Measurements from ENCODE around the gene SLC4A9.
"Not testable (repeated sequence)": the region's sequence is repeated elsewhere in the genome, so short reads cannot be mapped to it uniquely, and the experiment has no call there.

SLC4A9 gene

GRCh38 chr5:140338336-140338735 lies 21.7 kb upstream of the SLC4A9 start:
- TF ChIP-seq, protein P1, sequence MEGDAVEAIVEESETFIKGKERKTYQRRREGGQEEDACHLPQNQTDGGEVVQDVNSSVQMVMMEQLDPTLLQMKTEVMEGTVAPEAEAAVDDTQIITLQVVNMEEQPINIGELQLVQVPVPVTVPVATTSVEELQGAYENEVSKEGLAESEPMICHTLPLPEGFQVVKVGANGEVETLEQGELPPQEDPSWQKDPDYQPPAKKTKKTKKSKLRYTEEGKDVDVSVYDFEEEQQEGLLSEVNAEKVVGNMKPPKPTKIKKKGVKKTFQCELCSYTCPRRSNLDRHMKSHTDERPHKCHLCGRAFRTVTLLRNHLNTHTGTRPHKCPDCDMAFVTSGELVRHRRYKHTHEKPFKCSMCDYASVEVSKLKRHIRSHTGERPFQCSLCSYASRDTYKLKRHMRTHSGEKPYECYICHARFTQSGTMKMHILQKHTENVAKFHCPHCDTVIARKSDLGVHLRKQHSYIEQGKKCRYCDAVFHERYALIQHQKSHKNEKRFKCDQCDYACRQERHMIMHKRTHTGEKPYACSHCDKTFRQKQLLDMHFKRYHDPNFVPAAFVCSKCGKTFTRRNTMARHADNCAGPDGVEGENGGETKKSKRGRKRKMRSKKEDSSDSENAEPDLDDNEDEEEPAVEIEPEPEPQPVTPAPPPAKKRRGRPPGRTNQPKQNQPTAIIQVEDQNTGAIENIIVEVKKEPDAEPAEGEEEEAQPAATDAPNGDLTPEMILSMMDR (IDR thresholded peaks at IDR 0.05; ENCODE audit: low read length, missing control alignments) = no peak
- no peak for DNase-seq (ENCODE audit: low read depth)
- H3K4me3 ChIP-seq (replicated peaks; ENCODE audit: low read depth, low read length) = no peak overlapping the region

DNA sequence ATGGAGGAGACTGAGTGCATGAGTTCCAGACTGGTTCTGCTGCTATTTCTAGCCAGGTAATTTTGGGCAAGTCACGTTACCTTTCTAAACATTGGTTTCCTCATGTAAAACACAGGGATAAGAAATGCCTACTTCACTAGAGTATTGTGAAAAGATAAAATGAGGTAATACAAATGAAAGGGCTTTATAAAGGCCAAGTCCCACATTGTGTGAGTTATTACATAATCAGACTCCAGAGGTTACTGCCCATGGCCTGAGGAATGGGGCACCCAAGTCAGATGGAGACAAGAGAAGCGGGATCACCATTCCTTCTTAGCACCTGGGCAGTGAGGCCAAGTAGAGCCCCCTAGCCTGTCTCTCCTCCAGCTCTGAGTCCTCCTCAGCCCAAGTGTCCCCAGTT lies 21.1 kb upstream of the SLC4A9 start:
- no peak for DNase-seq (ENCODE audit: low read depth)
- TF ChIP-seq, protein P1 (IDR thresholded peaks at IDR 0.05; ENCODE audit: low read length, missing control alignments) = no peak
- no peak overlapping the region for H3K4me3 ChIP-seq (replicated peaks; ENCODE audit: low read depth, low read length)

DNA sequence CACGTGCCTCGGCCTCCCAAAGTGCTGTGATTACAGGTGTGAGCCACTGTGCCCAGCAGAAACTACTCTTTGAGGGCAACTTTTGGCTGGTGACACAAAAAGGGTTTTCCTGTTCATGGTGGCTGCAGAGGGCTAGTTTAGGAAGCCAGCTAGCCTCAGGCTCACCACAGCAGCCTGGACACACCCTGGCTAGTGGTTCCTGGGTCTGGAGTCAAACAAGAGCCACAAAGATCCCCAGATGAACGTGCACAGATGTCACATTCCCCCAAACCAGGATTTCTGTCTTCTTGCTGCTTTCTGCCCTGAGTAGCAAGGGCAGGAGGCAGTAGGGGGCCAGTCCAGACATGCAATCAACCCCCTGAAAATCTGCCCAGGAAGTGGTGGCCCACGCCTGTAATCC lies 20.4 kb upstream of the SLC4A9 start:
- TF ChIP-seq, protein P1 (IDR thresholded peaks at IDR 0.05; ENCODE audit: low read length, missing control alignments) = no peak
- DNase-seq (ENCODE audit: low read depth) = no peak
- H3K4me3 ChIP-seq (replicated peaks; ENCODE audit: low read depth, low read length) = no peak overlapping the region

- no peak overlapping the region for H3K4me3 ChIP-seq (replicated peaks; ENCODE audit: low read depth, low read length)
Observed at GRCh38 chr5:140340605-140341121, 19.3 kb upstream of the SLC4A9 start.

GRCh38 chr5:140341591-140341990 lies 18.4 kb upstream of the SLC4A9 start:
- no peak overlapping the region for H3K4me3 ChIP-seq (replicated peaks; ENCODE audit: low read depth, low read length)

More at GRCh38 chr5:140340605-140341121, 19.3 kb upstream of the SLC4A9 start:
- TF ChIP-seq, protein P1 (IDR thresholded peaks at IDR 0.05; ENCODE audit: low read length, missing control alignments) = no peak
- no peak for DNase-seq (ENCODE audit: low read depth)

GRCh38 chr5:140342287-140342686 lies 17.7 kb upstream of the SLC4A9 start:
- TF ChIP-seq, protein P1 (IDR thresholded peaks at IDR 0.05; ENCODE audit: low read length, missing control alignments) = no peak
- no peak overlapping the region for H3K4me3 ChIP-seq (replicated peaks; ENCODE audit: low read depth, low read length)
- no peak for DNase-seq (ENCODE audit: low read depth)

More at GRCh38 chr5:140341591-140341990, 18.4 kb upstream of the SLC4A9 start:
- no peak for DNase-seq (ENCODE audit: low read depth)
- TF ChIP-seq, protein P1 (IDR thresholded peaks at IDR 0.05; ENCODE audit: low read length, missing control alignments) = no peak

- no peak for DNase-seq (ENCODE audit: low read depth)
- TF ChIP-seq, protein P1 (IDR thresholded peaks at IDR 0.05; ENCODE audit: low read length, missing control alignments) = no peak
- H3K4me3 ChIP-seq (replicated peaks; ENCODE audit: low read depth, low read length) = no peak overlapping the region
Observed at GRCh38 chr5:140342896-140343295, 17.1 kb upstream of the SLC4A9 start.

DNA sequence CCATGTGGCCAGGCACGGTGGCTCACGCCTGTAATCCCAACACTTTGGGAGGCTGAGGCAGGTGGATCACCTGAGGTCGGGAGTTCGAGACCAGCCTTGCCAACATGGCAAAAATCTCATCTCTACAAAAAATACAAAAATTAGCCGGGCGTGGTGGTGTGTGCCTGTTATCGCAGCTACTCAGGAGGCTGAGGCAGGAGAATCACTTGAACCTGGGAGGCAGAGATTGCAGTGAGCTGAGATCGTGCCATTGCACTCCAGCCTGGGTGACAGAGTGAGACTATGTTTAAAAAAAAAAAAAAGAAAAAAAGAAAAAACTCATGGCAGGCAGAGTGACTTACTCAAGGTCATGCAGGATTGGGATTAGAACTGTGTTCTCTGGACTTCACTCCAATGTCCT lies 16.1 kb upstream of the SLC4A9 start:
- H3K4me3 ChIP-seq (replicated peaks; ENCODE audit: low read depth, low read length) = not testable (repeated sequence)

More for the DNA sequence above, 16.1 kb upstream of the SLC4A9 start:
- not testable (repeated sequence) for DNase-seq (ENCODE audit: low read depth)
